HepG2 (cell line): ENCODE data around the gene OTOP3. TPM values are rescaled to one million over a fixed set of nuclear protein-coding genes. Genes with fewer than 3 reads are reported as not detected.
A peak's percentile ranks its signal among the peaks of the same experiment; 100 is the strongest.

Source experiments
- ATF5 ChIP-seq: sonication (generic); formaldehyde crosslinking; IDR thresholded peaks from 2 replicates; pipeline ENCODE4 v1.4.0; 2020; ENCODE audit warnings: mild to moderate bottlenecking, low read depth, missing genetic modification reagents
- BCLAF1 ChIP-seq: fragments of 450-650 bp; IDR thresholded peaks from 2 replicates; pipeline ENCODE4 v1.6.1; 2017; ENCODE audit warnings: mild to moderate bottlenecking
- CENPX ChIP-seq: sonication (generic); formaldehyde crosslinking; IDR thresholded peaks from 2 replicates; pipeline ENCODE4 v1.9.0; 2021; ENCODE audit warnings: mild to moderate bottlenecking, missing genetic modification reagents, moderate library complexity
- FOXK2 ChIP-seq: fragments of 450-650 bp; IDR thresholded peaks from 2 replicates; pipeline ENCODE4 v1.6.1; 2016
- HNF1A ChIP-seq, 2 experiments: sonication (generic) in 1 of 2; formaldehyde crosslinking in 1 of 2; IDR thresholded peaks; 2 replicates each; pipeline versions ENCODE4 v1.4.0 to v1.6.1; 2016 to 2020; ENCODE audit warnings: borderline replicate concordance in 1 of 2, low read depth in 1 of 2, mild to moderate bottlenecking in 1 of 2, missing genetic modification reagents in 1 of 2
- HOXA3 ChIP-seq: sonication (generic); formaldehyde crosslinking; IDR thresholded peaks from 2 replicates; pipeline ENCODE4 v1.5.0; 2020; ENCODE audit warnings: missing genetic modification reagents
- SMAD9 ChIP-seq: sonication (generic); formaldehyde crosslinking; IDR thresholded peaks from 2 replicates; pipeline ENCODE4 v1.5.1; 2020; ENCODE audit warnings: mild to moderate bottlenecking, missing genetic modification reagents
- UBTF ChIP-seq: sonication (generic); formaldehyde crosslinking; IDR thresholded peaks from 2 replicates; pipeline ENCODE4 v1.4.0; 2020; ENCODE audit warnings: mild to moderate bottlenecking, missing genetic modification reagents
- ZNF230 ChIP-seq: sonication (generic); formaldehyde crosslinking; IDR thresholded peaks from 2 replicates; pipeline ENCODE4 v1.4.0; 2020; ENCODE audit warnings: mild to moderate bottlenecking, missing genetic modification reagents
- ZNF326 ChIP-seq: sonication (generic); formaldehyde crosslinking; IDR thresholded peaks from 2 replicates; pipeline ENCODE4 v1.4.0; 2020; ENCODE audit warnings: missing genetic modification reagents, borderline replicate concordance
- ZNF609 ChIP-seq: sonication (generic); formaldehyde crosslinking; IDR thresholded peaks from 2 replicates; pipeline ENCODE4 v1.4.0; 2020; ENCODE audit warnings: mild to moderate bottlenecking, missing genetic modification reagents, borderline replicate concordance
- ZZZ3 ChIP-seq: sonication (generic); formaldehyde crosslinking; IDR thresholded peaks from 2 replicates; pipeline ENCODE4 v1.4.0; 2020; ENCODE audit warnings: missing genetic modification reagents, mild to moderate bottlenecking, borderline replicate concordance
- polyA plus RNA-seq, 8 experiments: library from polyadenylated mRNA; depleted of rRNA in 3 of 8; stranded (reverse) in 7 of 8; unstranded in 1 of 8; fragments of >200 nt; fragmentation: Illumina TruSeq in 4 of 8; extraction: Trizol in 4 of 8; gene quantifications; 2 replicates each; pipeline versions ENCODE4 v1.2.1 to v1.2.3, GENCODE V29; 2011 to 2016; ENCODE audit warnings: low read depth in 4 of 8, missing spikeins in 1 of 8, mixed read lengths in 1 of 8; ENCODE audit not compliant: insufficient read depth in 1 of 8
- total RNA-seq, 5 experiments: library from RNA; depleted of rRNA; stranded (reverse); fragments of >200 nt; fragmentation: Illumina TruSeq; extraction: Trizol; gene quantifications; 2 replicates each; pipeline ENCODE4 v1.2.3, GENCODE V29; 2016; ENCODE audit warnings: low read depth in 1 of 5

Gene OTOP3
- total and polyA plus RNA-seq, 2 of the 13 experiments (the other 11 are each of a cell fraction or from before 2014, with no cell fraction given): not detected

GRCh38 chr17:74972107-74972972, 36.6 kb downstream of the OTOP3 start, which contains the start of gene HID1 (continued):
- TF ChIP-seq HNF1A (IDR thresholded peaks at IDR 0.05; ENCODE audit: low read depth): no peak
- TF ChIP-seq HNF1A (CRISPR knock-in tag; IDR thresholded peaks at IDR 0.05; ENCODE audit: borderline replicate concordance): no peak; the same call in 1 of the 2 replicates
- peak; percentile 59; the same call in 1 of the 2 replicates for TF ChIP-seq ZNF609
- TF ChIP-seq HOXA3 (CRISPR knock-in tag): peak; percentile 61
- TF ChIP-seq UBTF (CRISPR knock-in tag): peak; percentile 78
- no peak for TF ChIP-seq ZZZ3 (CRISPR knock-in tag)
- no peak for TF ChIP-seq ATF5 (CRISPR knock-in tag)
- peak; percentile 27; the same call in 1 of the 2 replicates for TF ChIP-seq ZNF230 (CRISPR knock-in tag)
- no peak for TF ChIP-seq FOXK2
- no peak for TF ChIP-seq BCLAF1
- no peak for TF ChIP-seq SMAD9
- no peak for TF ChIP-seq ZNF326 (CRISPR knock-in tag)
- no peak for TF ChIP-seq CENPX (CRISPR knock-in tag)
